ENCODE data around the gene PCDHGB1.
"Not testable (repeated sequence)": the region's sequence is repeated elsewhere in the genome, so short reads cannot be mapped to it uniquely, and the experiment has no call there.

Gene PCDHGB1

DNA sequence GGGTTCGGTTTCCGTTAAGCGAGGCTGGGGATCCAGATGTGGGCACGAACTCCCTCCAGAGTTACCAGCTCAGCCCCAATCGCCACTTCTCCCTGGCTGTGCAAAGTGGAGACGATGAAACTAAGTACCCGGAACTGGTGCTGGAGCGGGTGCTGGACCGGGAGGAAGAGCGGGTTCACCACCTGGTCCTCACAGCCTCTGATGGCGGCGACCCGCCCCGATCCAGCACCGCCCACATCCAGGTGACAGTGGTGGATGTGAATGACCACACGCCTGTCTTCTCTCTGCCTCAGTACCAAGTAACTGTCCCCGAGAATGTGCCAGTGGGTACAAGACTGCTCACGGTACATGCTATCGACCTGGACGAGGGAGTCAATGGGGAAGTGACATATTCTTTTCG lies 33.4 kb downstream of the PCDHGB1 start:
- DNase-seq (ENCODE audit: low read depth) = no peak

DNA sequence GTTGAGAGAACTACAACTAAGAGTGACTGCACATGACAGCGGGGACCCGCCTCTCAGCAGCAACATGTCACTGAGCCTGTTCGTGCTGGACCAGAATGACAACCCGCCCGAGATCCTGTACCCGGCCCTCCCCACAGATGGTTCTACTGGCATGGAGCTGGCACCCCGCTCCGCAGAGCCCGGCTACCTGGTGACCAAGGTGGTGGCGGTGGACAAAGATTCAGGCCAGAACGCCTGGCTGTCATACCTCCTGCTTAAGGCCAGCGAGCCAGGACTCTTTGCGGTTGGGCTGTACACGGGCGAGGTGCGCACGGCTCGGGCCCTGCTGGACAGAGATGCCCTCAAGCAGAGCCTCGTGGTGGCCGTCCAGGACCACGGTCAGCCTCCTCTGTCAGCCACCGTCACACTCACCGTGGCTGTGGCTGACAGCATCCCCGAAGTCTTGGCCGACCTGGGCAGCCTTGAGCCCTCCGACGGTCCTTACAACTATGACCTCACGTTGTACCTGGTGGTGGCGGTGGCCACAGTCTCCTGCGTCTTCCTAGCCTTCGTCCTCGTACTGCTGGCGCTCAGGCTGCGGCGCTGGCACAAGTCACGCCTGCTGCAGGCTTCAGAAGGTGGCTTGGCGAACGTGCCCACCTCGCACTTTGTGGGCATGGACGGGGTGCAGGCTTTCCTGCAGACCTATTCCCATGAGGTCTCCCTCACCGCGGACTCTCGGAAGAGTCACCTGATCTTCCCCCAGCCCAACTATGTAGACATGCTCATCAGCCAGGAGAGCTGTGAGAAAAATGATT lies 34.8 kb downstream of the PCDHGB1 start:
- no peak for DNase-seq (ENCODE audit: low read depth)

DNA sequence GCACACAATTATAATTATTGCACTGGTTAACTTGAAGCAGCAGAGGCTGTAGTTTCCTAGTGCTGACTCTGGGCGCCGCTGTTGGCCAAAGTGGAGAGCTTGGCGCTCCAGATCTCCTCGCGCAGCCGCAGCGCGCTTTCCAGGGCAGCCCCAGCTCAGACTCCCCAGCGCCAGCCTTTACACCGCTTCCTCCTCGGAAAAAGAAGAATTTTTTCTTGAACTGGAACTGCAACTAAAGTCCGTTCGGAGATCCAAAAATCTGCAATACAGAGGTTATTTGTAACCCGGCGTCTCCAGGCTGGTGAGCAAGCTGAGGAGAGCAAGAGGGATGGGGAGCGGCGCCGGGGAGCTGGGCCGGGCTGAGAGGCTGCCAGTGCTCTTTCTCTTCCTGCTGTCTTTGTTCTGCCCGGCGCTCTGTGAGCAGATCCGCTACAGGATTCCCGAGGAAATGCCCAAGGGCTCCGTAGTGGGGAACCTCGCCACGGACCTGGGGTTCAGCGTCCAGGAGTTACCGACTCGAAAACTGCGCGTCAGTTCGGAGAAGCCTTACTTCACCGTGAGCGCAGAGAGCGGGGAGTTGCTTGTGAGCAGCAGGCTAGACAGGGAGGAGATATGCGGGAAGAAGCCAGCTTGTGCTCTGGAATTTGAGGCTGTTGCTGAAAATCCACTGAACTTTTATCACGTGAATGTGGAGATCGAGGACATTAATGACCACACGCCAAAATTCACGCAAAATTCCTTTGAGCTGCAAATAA lies 37.8 kb downstream of the PCDHGB1 start, which contains the start of gene PCDHGB4:
PCDHGB4 (plus strand) TSS at position 142 of the 755 bp plus-strand sequence; CDS start at position 329, 187 bp downstream.
- DNase-seq (ENCODE audit: low read depth) = not testable (repeated sequence)

DNA sequence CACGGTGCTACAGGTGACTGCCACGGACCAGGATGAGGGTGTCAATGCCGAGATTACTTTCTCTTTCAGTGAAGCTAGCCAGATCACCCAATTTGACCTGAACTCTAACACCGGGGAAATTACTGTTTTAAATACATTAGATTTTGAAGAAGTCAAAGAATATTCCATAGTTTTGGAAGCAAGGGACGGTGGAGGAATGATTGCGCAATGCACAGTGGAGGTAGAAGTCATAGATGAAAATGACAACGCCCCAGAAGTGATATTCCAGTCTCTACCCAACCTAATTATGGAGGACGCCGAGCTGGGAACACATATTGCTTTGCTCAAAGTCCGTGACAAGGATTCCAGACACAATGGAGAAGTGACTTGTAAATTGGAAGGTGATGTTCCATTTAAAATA lies 38.8 kb downstream of the PCDHGB1 start:
- no peak for DNase-seq (ENCODE audit: low read depth)

DNA sequence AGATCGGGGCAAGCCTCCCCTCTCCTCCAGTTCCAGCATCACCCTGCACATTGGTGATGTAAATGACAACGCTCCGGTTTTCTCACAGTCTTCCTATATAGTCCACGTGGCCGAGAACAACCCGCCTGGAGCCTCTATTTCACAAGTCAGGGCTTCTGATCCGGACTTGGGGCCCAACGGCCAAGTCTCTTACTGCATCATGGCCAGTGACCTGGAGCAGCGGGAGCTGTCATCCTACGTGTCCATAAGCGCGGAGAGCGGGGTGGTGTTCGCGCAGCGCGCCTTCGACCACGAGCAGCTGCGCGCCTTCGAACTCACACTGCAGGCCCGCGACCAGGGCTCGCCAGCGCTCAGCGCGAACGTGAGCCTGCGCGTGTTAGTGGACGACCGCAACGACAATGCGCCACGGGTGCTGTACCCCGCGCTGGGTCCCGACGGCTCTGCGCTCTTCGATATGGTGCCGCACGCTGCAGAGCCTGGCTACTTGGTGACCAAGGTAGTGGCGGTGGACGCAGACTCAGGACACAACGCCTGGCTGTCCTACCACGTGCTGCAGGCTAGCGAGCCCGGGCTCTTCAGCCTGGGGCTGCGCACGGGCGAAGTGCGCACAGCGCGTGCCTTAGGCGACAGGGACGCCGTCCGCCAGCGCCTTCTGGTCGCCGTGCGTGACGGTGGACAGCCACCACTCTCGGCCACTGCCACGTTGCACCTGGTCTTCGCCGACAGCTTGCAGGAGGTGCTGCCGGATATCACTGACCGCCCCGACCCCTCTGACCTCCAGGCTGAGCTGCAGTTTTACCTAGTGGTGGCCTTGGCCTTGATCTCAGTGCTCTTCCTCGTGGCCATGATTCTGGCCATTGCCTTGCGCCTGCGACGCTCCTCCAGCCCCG lies 39.5 kb downstream of the PCDHGB1 start:
- no peak for DNase-seq (ENCODE audit: low read depth)

DNA sequence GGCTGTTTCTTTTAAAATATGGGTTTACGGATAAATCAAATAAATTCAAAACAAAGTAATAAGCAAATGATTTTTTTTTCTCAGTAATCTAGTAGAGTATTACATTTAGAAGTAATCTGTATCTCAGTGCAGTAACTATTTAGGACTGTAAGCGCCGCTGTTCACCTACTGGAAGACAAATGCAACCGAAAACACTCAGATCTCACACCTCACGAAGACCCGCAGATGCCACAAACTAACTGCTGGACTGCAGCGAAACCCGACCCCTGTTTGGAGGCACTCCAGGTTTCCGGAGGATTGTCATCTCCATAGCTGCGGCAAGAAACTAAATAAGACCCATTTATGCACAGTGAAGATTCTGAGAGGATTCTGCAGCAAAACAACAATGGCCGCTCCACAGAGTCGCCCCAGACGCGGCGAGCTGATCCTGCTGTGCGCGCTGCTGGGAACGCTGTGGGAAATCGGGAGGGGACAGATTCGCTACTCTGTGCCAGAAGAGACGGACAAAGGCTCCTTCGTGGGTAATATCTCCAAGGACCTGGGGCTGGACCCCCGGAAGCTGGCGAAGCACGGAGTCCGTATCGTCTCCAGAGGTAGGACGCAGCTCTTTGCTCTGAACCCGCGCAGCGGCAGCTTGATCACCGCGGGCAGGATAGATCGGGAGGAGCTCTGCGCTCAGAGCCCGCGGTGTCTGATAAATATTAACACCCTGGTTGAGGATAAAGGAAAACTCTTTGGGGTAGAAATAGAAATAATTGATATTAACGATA lies 42.7 kb downstream of the PCDHGB1 start, which contains the start of gene PCDHGA8:
PCDHGA8 (plus strand) TSS at position 205 of the 770 bp plus-strand sequence; CDS start at position 386, 181 bp downstream.
- no peak for DNase-seq (ENCODE audit: low read depth)

DNA sequence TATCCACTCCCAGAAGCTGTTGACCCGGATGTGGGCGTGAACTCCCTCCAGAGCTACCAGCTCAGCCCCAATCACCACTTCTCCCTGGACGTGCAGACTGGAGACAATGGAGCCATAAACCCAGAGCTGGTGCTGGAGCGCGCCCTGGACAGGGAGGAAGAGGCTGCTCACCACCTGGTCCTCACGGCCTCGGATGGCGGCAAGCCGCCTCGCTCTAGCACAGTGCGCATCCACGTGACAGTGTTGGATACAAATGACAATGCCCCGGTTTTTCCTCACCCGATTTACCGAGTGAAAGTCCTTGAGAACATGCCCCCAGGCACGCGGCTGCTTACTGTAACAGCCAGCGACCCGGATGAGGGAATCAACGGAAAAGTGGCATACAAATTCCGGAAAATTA lies 43.4 kb downstream of the PCDHGB1 start:
- no peak for DNase-seq (ENCODE audit: low read depth)

DNA sequence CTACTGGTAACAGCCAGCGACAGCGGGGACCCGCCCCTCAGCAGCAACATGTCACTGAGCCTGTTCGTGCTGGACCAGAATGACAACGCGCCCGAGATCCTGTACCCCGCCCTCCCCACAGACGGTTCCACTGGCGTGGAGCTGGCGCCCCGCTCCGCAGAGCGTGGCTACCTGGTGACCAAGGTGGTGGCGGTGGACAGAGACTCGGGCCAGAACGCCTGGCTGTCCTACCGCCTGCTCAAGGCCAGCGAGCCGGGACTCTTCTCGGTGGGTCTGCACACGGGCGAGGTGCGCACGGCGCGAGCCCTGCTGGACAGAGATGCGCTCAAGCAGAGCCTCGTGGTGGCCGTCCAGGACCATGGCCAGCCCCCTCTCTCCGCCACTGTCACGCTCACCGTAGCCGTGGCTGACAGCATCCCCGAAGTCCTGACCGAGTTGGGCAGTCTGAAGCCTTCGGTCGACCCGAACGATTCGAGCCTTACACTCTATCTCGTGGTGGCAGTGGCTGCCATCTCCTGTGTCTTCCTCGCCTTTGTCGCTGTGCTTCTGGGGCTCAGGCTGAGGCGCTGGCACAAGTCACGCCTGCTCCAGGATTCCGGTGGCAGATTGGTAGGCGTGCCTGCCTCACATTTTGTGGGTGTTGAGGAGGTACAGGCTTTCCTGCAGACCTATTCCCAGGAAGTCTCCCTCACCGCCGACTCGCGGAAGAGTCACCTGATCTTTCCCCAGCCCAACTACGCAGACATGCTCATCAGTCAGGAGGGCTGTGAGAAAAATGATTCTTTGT lies 44.7 kb downstream of the PCDHGB1 start:
- not testable (repeated sequence) for DNase-seq (ENCODE audit: low read depth)

DNA sequence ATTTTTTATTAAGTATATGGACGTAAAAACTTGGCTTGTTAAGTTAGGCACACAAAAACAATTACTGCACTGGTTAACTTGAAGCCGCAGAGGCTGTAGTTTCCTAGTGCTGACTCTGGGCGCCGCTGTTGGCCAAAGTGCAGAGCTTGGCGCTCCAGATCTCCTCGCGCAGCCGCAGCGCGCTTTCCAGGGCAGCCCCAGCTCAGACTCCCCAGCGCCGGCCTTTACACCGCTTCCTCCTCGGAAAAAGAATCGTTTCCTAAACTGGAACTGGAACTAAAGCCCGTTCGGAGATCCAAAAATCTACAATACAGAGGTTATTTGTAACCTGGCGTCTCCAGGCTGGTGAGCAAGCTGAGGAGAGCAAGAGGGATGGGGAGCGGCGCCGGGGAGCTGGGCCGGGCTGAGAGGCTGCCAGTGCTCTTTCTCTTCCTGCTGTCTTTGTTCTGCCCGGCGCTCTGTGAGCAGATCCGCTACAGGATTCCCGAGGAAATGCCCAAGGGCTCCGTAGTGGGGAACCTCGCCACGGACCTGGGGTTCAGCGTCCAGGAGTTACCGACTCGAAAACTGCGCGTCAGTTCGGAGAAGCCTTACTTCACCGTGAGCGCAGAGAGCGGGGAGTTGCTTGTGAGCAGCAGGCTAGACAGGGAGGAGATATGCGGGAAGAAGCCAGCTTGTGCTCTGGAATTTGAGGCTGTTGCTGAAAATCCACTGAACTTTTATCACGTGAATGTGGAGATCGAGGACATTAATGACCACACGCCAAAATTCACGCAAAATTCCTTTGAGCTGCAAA lies 48.1 kb downstream of the PCDHGB1 start, which contains the start of gene PCDHGB5:
PCDHGB5 (plus strand) TSS at position 192 of the 796 bp plus-strand sequence; CDS start at position 373, 181 bp downstream.
- not testable (repeated sequence) for DNase-seq (ENCODE audit: low read depth)

DNA sequence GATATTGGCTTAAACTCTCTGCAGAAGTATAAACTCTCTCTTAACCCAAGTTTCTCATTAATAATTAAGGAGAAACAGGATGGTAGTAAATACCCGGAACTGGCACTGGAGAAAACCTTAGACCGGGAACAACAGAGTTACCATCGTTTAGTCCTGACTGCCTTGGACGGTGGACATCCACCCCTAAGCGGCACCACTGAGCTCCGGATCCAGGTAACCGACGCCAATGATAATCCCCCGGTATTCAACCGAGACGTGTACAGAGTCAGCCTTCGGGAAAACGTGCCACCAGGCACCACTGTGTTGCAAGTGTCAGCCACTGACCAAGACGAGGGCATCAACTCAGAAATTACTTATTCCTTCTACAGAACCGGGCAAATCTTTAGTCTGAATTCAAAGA lies 48.7 kb downstream of the PCDHGB1 start:
- no peak for DNase-seq (ENCODE audit: low read depth)

DNA sequence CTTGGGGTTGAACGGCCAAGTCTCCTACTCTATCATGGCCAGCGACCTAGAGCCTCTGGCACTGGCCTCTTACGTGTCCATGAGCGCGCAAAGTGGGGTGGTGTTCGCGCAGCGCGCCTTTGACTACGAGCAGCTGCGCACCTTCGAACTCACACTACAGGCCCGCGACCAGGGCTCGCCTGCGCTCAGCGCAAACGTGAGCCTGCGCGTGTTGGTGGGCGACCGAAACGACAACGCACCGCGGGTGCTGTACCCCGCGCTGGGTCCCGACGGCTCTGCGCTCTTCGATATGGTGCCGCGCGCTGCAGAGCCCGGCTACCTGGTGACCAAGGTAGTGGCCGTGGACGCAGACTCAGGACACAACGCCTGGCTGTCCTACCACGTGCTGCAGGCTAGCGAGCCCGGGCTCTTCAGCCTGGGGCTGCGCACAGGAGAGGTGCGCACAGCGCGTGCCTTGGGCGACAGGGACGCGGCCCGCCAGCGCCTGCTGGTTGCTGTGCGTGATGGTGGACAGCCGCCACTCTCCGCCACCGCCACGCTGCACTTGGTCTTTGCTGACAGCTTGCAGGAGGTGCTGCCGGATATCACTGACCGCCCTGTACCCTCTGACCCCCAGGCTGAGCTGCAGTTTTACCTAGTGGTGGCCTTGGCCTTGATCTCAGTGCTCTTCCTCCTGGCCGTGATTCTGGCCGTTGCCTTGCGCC lies 49.8 kb downstream of the PCDHGB1 start:
- no peak for DNase-seq (ENCODE audit: low read depth)

Data from stimulated activated CD4-positive, alpha-beta T cell treated with anti-CD3 and anti-CD28 coated beads, Interleukin-2, amount 100 ng/mL, for 4 hours (primary cell).